ENCODE data around the gene CAPN5.

- no peak for TF ChIP-seq TEAD1 (CRISPR knock-in tag; IDR thresholded peaks at IDR 0.05)
- TF ChIP-seq FOXJ3 (CRISPR knock-in tag; IDR thresholded peaks at IDR 0.05; ENCODE audit: borderline replicate concordance): no peak
- no peak for TF ChIP-seq ERG (CRISPR knock-in tag; IDR thresholded peaks at IDR 0.05)
Measured at GRCh38 chr11:77111946-77112345, 45.2 kb downstream of the CAPN5 start.
